K562 (cell line): Measurements from ENCODE around the gene RFT1. TPM values are rescaled to one million over a fixed set of nuclear protein-coding genes. Genes with fewer than 3 reads are reported as not detected.

Experiments
- ATAC-seq: fragments of 200-7000 bp; cut with Tn5 transposase; 3 replicates; pipeline ENCODE4 v1.9.1; 2020; ENCODE audit warnings: moderate library complexity
- BruUV-seq: library from RNA; stranded (reverse); fragments of 400-500 nt; replicated peaks from 2 replicates; lab custom pipeline; 2021; lab: Mats Ljungman, UMichigan
- CTCF ChIA-PET: fragments of 300-600 bp; formaldehyde crosslinking; extraction: SDS; loops from one replicate; lab custom pipeline; 2021; ENCODE audit warnings: low intra/inter-chr PET ratio; lab: Yijun Ruan, JAX
- POLR2A ChIA-PET: fragments of 300-600, 350-650 bp; sonication (Branson Sonifier 250); formaldehyde crosslinking; extraction: SDS; loops from one replicate; lab custom pipeline; 2021; ENCODE audit warnings: antibody characterized with exemption, inconsistent platforms; lab: Yijun Ruan, JAX
- DNase-seq, 4 experiments: peaks; one replicate each; pipeline versions ENCODE4 v3.0.0 to v3.0.0-alpha.2; 2011 to 2018; ENCODE audit warnings: low spot score in 3 of 4, mixed read lengths in 3 of 4; ENCODE audit errors: extremely low read depth in 1 of 4
- FAIRE-seq: peaks from 2 replicates; lab custom pipeline; 2011; peaks lifted over from hg19 to GRCh38; lab: Jason Lieb, UNC
- H2AFZ ChIP-seq: 2 replicates; pipeline ENCODE4 v1.6.0; 2011; ENCODE audit warnings: low read depth, low read length, control low read depth, inconsistent platforms
- H3K27ac ChIP-seq: fragments of 200-600 bp; 3 replicates; pipeline ENCODE4 v1.8.0; 2011; ENCODE audit warnings: low read depth, mild to moderate bottlenecking, control low read depth, inconsistent platforms, low read length, moderate library complexity, mixed read lengths; ENCODE audit errors: extremely low read depth
- H3K27me3 ChIP-seq, 2 experiments: fragments of 300-600 bp in 1 of 2; 2 replicates in 1 of 2; 3 replicates in 1 of 2; pipeline versions ENCODE4 v1.6.0 to v1.8.0; 2011; ENCODE audit warnings: inconsistent platforms in 2 of 2, low read length in 2 of 2, mild to moderate bottlenecking in 1 of 2, mixed read lengths in 1 of 2, moderate library complexity in 1 of 2; ENCODE audit not compliant: control insufficient read depth in 2 of 2, insufficient read depth in 2 of 2
- H3K36me3 ChIP-seq: fragments of 300-600 bp; 3 replicates; pipeline ENCODE4 v1.8.0; 2011; ENCODE audit warnings: mild to moderate bottlenecking, low read length, inconsistent platforms; ENCODE audit not compliant: control insufficient read depth, insufficient read depth
- H3K4me1 ChIP-seq, 2 experiments: fragments of 200-600 bp in 1 of 2; replicated peaks in 1 of 2; 2 replicates in 1 of 2; 3 replicates in 1 of 2; pipeline versions ENCODE4 v1.5.1 to v1.8.0; 2011; ENCODE audit warnings: inconsistent platforms in 2 of 2, low read length in 2 of 2, mild to moderate bottlenecking in 1 of 2, mixed read lengths in 1 of 2, moderate library complexity in 1 of 2; ENCODE audit not compliant: control insufficient read depth in 2 of 2, insufficient read depth in 2 of 2
- H3K4me2 ChIP-seq: 2 replicates; pipeline ENCODE4 v1.6.1; 2011; ENCODE audit warnings: low read length, control low read depth, inconsistent platforms, mixed read lengths; ENCODE audit not compliant: insufficient read depth
- H3K4me3 ChIP-seq: fragments of 200-600 bp; sonication (generic), shearing (Covaris generic); 2 replicates; pipeline ENCODE4 v1.5.1; 2016; ENCODE audit warnings: control low read depth, inconsistent platforms
- H3K79me2 ChIP-seq: fragments of 200-600 bp; 3 replicates; pipeline ENCODE4 v1.8.0; 2011; ENCODE audit warnings: low read length, inconsistent platforms; ENCODE audit not compliant: control insufficient read depth, insufficient read depth
- H3K9ac ChIP-seq, 2 experiments: 2 replicates each; pipeline versions ENCODE4 v1.6.0 to v1.6.1; 2011; ENCODE audit warnings: low read depth in 2 of 2, low read length in 2 of 2, control low read depth in 1 of 2, inconsistent platforms in 1 of 2, mild to moderate bottlenecking in 1 of 2, mixed read lengths in 1 of 2; ENCODE audit not compliant: insufficient read depth in 1 of 2
- H3K9me1 ChIP-seq: one replicate; pipeline ENCODE4 v1.6.0; 2011; ENCODE audit warnings: inconsistent platforms, mild to moderate bottlenecking, low read length, moderate library complexity; ENCODE audit not compliant: control insufficient read depth, insufficient read depth
- H3K9me3 ChIP-seq: replicated peaks from 2 replicates; pipeline ENCODE4 v1.5.1; 2011; ENCODE audit warnings: low read depth, low read length, inconsistent platforms; ENCODE audit not compliant: control insufficient read depth, insufficient read depth
- H4K20me1 ChIP-seq: replicated peaks from 2 replicates; pipeline ENCODE4 v1.6.1; 2011; ENCODE audit warnings: low read length, inconsistent platforms, mixed read lengths; ENCODE audit not compliant: control insufficient read depth, insufficient read depth
- CTCF ChIP-seq, 3 experiments: IDR thresholded peaks in 2 of 3; conservative IDR thresholded peaks in 1 of 3; 2 replicates each; pipeline ENCODE4 v1.5.1; 2011 to 2012; ENCODE audit warnings: low read length in 3 of 3, mild to moderate bottlenecking in 3 of 3, control low read depth in 2 of 3, improper control_type of control experiment in 1 of 3, inconsistent platforms in 1 of 3, low read depth in 1 of 3, mixed read lengths in 1 of 3, moderate library complexity in 1 of 3; ENCODE audit not compliant: insufficient read depth in 2 of 3
- DPF2 ChIP-seq: fragments of 450-650 bp; IDR thresholded peaks from 2 replicates; pipeline ENCODE4 v1.6.1; 2016
- ELK1 ChIP-seq: sonication (generic); formaldehyde crosslinking; IDR thresholded peaks from 2 replicates; pipeline ENCODE4 v1.8.1; 2022; ENCODE audit warnings: missing genetic modification reagents
- ETS2 ChIP-seq: IDR thresholded peaks from 2 replicates; pipeline ENCODE4 v1.6.1; 2016; ENCODE audit warnings: borderline replicate concordance, missing genetic modification characterization, mild to moderate bottlenecking, moderate library complexity, missing compliant biosample characterization; ENCODE audit not compliant: poor library complexity, severe bottlenecking
- FOSL1 ChIP-seq: fragments of 200-800 bp; sonication (Bioruptor generic); conservative IDR thresholded peaks from 2 replicates; pipeline ENCODE4 v1.6.1; 2016; ENCODE audit warnings: missing genetic modification characterization, missing compliant biosample characterization
- FOXA1 ChIP-seq: fragments of 450-650 bp; IDR thresholded peaks from 2 replicates; pipeline ENCODE4 v1.6.1; 2016; ENCODE audit warnings: mild to moderate bottlenecking, borderline replicate concordance
- JUNB ChIP-seq: fragments of 450-650 bp; formaldehyde crosslinking; conservative IDR thresholded peaks from 2 replicates; pipeline ENCODE4 v1.4.0; 2020; ENCODE audit warnings: mild to moderate bottlenecking
- NCOA6 ChIP-seq: fragments of 450-650 bp; IDR thresholded peaks from 2 replicates; pipeline ENCODE4 v1.6.1; 2017; ENCODE audit warnings: mild to moderate bottlenecking
- NFATC3 ChIP-seq: fragments of 450-650 bp; IDR thresholded peaks from 2 replicates; pipeline ENCODE4 v1.6.1; 2017; ENCODE audit warnings: mild to moderate bottlenecking
- OTX1 ChIP-seq: fragments of 450-650 bp; formaldehyde crosslinking; IDR thresholded peaks from 2 replicates; pipeline ENCODE4 v1.4.0; 2022; ENCODE audit warnings: mild to moderate bottlenecking
- SMAD4 ChIP-seq: fragments of 250-450 bp; sonication (Bioruptor Pico); conservative IDR thresholded peaks from 2 replicates; pipeline ENCODE4 v1.8.0; 2021; ENCODE audit warnings: inconsistent platforms, mild to moderate bottlenecking, moderate library complexity
- ZFP30 ChIP-seq: fragments of 250-450 bp; sonication (Bioruptor Pico); IDR thresholded peaks from 2 replicates; pipeline ENCODE4 v1.8.0; 2022; ENCODE audit warnings: moderate library complexity, mild to moderate bottlenecking, inconsistent platforms, borderline replicate concordance
- ZNF407 ChIP-seq: fragments of 450-650 bp; IDR thresholded peaks from 2 replicates; pipeline ENCODE4 v1.6.1; 2016; ENCODE audit warnings: low read depth
- WGBS: fragments of 100-300 bp; shearing (Covaris generic); methylation state at CpG from one replicate; pipeline ENCODE4 v1.1.6; 2016; ENCODE audit warnings: low coverage, mixed read lengths; ENCODE audit not compliant: insufficient coverage; ENCODE audit errors: missing lambda C conversion rate; 5-methylcytosine and 5-hydroxymethylcytosine counted together
- in situ Hi-C: fragments of 300-500 bp; cut with MboI; formaldehyde crosslinking; loops from 4 replicates; pipeline ENCODE4 v1.15.0; 2018; ENCODE audit warnings: inconsistent platforms, mixed read lengths
- intact Hi-C: fragments of 100-400 bp; cut with micrococcal nuclease; formaldehyde crosslinking; loops from 2 replicates; pipeline ENCODE4 v1.14.2; 2022
- polyA plus RNA-seq, 8 experiments: library from polyadenylated mRNA; depleted of rRNA in 4 of 8; stranded (reverse) in 5 of 8; unstranded in 3 of 8; fragments of >200 nt; fragmentation: Nextera tagmentation in 2 of 8; fragmentation: Illumina TruSeq in 1 of 8; extraction: Ambion mirVana in 2 of 8; extraction: Trizol in 1 of 8; gene quantifications; 2 replicates each; pipeline versions ENCODE4 v1.2.1 to v1.2.3, GENCODE V29; 2011 to 2014; ENCODE audit warnings: inconsistent platforms in 1 of 8, missing spikeins in 1 of 8
- total RNA-seq, 7 experiments: library from RNA; depleted of rRNA in 6 of 7; stranded (reverse); fragments of >200 nt in 6 of 7; fragmentation: Illumina TruSeq in 2 of 7; extraction: Trizol in 2 of 7; gene quantifications; 2 replicates each; pipeline versions ENCODE4 v1.2.1 to v1.2.3, GENCODE V29; 2011 to 2021; ENCODE audit warnings: low replicate concordance in 1 of 7

The RFT1 gene
- total and polyA plus RNA-seq, 9 of the 15 experiments (the other 6 are each of a cell fraction or from before 2014, with no cell fraction given), result 4.4 to 23.8 (median 8.9) TPM

GRCh38 chr3:53166206-53166605 lies 36.0 kb upstream of the RFT1 start:
- BruUV-seq, result no TSS peak
- Histone ChIP-seq H3K27me3 (no peaks in the 10 kb centered on the region), H3K36me3 (peaks cover 6% of the 10 kb centered on the region; the same call in 1 of the 3 replicates), H3K4me1 (peaks cover 19 to 46% of the 10 kb centered on the region in 2 experiments; a peak in 4 of 5 replicates), H3K27ac (no peak overlapping the region), H3K79me2 (peaks cover 14% of the 10 kb centered on the region), H3K4me2 (no peak overlapping the region), H3K4me3 (no peak overlapping the region), H3K9me1 (peaks cover 7% of the 10 kb centered on the region), H3K9ac (peak overlapping the region in 1 of 2 experiments; percentile 82; a peak in 1 of 4 replicates), H2AFZ (no peak overlapping the region), H3K9me3 (no peaks in the 10 kb centered on the region), H4K20me1 (peaks cover 14% of the 10 kb centered on the region)
- in situ Hi-C loops (no loop called here), intact Hi-C loops (no loop called here)
- DNase-seq (no peak), FAIRE-seq (no peak), ATAC-seq (no peak)
- POLR2A ChIA-PET, result no interaction called here
- WGBS, result 95% methylated on average over 4 of the region's 4 CpGs
- CTCF ChIA-PET, result no interaction called here
- TF ChIP-seq SMAD4 (CRISPR knock-in tag) (no peak), OTX1 (CRISPR knock-in tag) (no peak), FOSL1 (tag) (no peak), ELK1 (CRISPR knock-in tag) (no peak), CTCF (IDR thresholded peaks at IDR 0.05 in 2 of 3, conservative IDR thresholded peaks at IDR 0.05 in 1 of 3; ENCODE audit: insufficient read depth in 2 of 3, low read depth in 1 of 3, low read length in 3 of 3) (no peak), DPF2 (no peak), JUNB (CRISPR knock-in tag) (no peak), ZNF407 (no peak), FOXA1 (no peak), NFATC3 (no peak), NCOA6 (no peak), ETS2 (tag) (no peak), ZFP30 (no peak)
